Endometrium (tissue), 2 donors: ENCODE data around the gene EFHC2.

Experiments used
- FAIRE-seq: peaks from 2 replicates; lab custom pipeline; 2012; peaks lifted over from hg19 to GRCh38; lab: Jason Lieb, UNC
- donor health status: control.
- donor health status: control.

Gene EFHC2

DNA sequence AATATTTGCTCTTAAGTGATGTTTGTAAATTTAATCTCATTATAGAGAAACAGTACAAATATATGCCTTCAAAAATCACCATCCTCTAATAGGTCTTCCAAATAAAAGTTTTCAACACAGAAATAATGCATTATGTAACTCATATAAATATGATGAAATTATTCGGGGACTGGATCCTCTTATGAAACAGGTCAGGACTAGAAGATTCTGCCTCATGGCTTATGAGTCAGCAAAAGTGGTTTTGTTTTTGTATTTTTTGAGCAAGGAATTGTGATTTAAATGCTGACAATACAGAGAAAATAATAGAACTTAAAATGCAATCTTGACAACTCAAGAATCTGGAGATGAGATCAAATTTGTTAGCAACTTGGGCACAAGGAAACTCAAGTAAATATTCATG lies 190.6 kb downstream of the EFHC2 start:
- no peak for FAIRE-seq

DNA sequence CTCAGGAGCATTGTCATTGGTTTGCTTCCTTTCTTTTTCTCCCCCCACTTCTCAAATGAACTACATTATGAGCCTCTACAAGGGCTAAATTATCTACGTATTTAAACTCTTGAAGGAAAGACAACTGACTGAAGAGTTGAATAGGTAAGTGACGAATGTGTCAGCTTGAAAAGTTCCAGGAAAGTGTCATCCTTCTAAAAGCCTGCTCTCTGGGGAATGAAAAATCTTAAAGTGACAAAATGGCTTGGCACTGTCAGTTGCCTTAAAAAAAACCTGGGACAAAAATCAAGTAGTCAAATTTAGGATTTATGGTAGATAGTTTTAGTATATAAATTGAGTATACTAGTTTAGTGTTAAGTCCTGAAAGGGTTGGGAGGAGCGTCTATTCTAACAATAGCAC lies 196.3 kb downstream of the EFHC2 start:
- no peak for FAIRE-seq

DNA sequence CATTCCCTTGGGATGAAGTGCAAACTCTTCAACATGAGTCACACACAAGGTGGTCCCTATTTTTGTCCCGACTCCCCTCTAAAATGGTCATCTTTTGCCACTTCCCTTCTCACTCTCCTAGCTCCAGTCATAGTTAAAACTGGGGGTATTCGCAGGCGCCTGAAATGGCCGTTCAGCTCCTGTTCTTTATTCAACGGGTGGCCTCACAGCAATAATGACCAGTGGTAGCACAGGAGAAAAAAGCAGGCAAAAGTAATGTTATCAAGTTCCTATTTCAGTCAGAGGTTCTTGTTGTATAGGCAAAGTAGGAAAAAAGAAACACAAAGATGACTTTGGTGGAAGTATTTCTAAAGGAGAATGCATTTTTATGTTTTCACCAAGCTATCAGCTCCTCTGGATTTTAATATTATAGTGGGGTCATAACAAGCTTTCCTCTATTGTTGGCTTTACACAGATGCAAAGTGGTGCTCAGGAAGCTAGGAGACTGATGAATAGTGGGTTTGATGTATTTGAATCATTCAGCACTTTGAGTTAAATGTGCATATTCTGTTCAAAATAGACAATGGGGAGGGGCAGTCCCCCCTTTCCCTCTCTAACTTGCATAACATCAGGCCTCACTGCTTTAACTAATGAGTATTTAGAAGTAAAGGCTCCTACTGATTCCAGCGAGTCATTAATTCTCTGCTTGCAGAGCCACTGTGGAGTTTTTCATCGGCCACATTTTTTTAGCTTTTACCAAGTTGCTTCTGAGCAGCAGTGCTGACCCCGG lies 199.1 kb downstream of the EFHC2 start:
- no peak for FAIRE-seq

DNA sequence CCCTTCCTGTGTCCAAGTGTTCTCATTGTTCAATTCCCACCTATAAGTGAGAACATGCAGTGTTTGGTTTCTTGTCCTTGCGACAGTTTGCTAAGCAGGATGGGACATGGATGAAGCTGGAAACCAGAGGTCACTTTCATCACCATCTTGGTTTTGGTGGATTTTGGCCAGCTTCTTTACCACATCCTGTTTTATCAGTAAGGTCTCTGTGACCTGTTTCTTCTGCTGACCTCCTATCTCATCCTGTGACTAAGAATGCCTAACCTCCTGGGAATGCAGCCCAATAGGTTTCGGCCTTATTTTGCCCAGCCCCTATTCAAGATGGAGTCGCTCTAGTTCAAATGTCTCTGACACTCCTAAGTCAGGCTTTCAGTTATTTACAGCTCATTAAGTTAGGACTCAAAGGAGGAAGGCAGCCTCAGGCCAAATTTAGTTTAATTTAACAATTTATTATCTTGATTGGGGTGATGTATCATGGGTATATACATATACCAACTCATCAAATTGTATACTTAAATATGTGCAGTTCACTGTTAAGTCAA lies 200.3 kb downstream of the EFHC2 start:
- no peak for FAIRE-seq

DNA sequence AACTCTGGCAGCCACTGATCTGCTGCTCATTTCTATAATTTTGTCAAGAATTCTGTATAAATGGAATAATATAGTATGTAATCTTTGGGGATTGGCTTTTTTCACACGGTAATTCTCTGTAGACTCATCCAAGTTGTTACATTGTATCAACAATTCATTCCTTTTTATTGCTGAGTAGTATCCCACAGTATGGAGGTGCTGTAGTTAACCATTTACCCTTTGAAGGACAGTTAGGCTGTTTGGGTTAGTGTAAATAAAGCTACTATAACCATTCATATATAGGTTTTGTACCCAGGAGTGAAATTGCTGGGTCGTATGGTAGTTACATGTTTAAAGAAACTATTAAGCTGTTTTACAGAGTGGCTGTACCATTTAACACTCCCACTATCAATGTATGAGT lies 213.3 kb downstream of the EFHC2 start:
- FAIRE-seq, result no peak

DNA sequence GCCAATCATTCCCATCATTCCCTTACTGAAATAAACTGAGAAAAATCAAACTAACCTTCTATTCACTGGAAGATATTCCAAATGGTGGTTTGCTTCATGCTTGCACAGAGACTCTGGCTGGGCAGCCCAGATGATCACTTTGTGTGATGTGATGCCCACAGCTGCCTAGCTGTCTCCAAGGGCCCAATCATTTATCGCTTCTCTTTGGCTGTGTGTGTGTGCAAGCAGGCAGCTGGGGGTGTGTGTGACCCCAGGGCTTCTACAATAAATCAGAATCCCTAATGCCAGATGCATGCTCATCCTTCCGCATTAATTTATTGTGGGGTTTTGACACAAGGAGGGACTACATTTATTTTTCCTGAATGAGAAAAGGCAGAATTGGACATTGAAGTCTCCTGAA lies 230.1 kb downstream of the EFHC2 start:
- FAIRE-seq, result no peak

DNA sequence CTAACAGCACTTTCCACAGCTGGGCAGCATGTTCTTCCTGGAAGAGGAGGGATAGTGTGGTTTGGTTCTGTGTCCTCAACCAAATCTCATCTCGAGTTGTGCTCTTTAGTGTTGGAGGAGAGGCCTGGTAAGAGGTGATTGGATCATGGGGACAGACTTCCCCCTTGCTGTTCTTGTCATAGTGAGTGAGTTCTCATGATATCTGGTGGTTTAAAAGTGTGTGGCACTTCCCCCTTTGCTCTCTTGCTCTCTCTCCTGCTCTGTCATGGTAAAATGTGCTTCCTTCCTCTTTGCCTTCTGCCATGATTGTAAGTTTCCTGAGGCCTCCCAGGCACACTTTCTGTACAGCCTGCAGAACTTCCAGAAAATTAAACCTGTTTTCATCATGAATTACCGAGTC lies 236.6 kb downstream of the EFHC2 start:
- no peak for FAIRE-seq

DNA sequence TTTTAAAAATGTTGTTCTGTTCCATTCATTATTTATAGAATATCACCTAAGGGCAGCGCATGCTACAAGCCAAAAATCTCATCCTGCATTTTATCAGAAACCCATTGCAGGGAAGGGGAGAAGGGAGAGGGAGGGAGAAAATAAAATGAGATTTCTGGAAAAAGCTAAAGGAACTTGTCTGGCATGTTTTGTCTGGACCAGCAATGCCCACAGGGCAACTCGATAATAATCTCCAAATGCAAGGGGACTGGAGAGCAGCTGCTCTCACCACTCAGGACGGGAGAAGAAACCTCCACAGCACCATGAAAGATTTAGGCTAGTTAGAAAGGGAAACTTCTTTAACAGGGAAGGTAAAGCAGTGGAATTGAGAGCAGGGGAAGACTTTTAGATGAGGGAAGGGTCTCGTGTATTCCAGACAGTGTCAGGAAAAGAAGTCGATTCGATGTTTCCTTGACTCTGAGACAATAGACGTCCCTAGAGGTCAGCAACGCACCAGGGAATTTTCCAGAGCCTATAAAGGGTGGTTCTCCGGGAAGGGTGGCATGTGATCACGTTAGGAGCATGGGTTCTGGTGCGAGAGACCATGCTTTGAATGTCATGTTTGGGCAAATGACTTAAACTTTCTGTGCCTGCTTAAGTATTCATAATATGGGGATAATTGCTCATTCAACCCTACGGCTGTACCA lies 238.1 kb downstream of the EFHC2 start:
- no peak for FAIRE-seq

DNA sequence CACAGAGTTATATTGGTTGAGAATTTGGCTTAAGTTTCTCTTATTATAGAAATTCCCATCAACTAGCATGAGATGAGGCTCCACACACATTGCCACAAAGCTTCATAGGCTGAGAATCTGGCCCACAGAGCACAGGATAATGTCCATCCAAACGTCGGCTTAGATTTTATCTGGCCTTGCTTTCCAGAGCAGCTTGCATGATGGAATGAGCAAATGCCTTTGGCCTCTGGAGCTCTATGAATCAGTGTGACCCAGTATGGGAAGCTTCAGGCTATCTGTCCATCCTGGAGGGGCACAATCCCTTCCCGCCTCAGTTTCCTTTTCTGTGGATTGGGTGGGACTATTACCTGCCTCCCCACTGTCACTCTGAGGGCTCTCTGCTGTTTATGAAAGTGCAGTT lies 238.8 kb downstream of the EFHC2 start:
- FAIRE-seq, result no peak

DNA sequence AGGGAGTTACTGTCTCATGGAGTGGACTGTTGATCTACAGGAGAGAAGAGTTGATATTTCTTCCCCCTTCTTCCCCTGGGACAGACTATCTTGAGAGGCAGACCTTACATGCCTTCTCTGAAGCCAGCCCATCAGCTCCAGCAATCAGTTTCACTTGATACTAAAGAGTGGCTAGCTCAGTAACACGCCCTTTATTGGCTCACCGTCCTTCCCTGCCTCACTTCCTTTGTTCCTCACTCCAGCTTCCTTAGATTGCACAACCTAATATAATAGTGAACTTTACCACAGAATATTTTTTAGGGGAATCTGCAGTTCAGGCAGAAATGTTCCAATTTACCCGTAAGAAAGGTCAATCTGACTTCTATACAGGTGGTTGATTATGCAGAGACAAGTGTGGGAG lies 242.2 kb downstream of the EFHC2 start:
- no peak for FAIRE-seq

DNA sequence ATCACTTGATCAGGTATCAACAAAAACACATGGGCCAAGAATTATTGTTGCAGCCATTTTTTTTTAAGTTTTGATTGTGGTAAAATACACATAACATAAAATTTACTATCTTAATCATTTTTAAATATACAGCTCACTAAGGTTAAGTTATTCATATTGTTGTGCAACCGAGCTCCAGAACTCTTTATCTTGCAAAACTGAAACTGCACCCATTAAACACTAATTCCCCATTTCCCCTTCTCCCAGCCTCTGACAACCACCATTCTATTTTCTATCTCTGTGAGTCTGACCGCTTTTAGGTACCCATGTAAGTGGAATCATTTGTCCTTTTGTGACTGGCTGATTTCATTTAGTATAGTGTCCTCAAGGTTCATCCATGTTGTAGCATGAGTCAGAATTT lies 244.1 kb downstream of the EFHC2 start:
- no peak for FAIRE-seq
